Globus pallidus (tissue), 1 donor: ENCODE measurements around the gene SCUBE2.

Experiments used
- DNase-seq: peaks from one replicate; pipeline ENCODE4 v3.0.0-alpha.2; 2015; ENCODE audit warnings: low spot score

The SCUBE2 gene

GRCh38 chr11:9091044-9091922, at the start of gene SCUBE2:
Gene SCUBE2, minus strand, starts transcription at chr11:9091599. Its CDS starts 71 bp downstream, at chr11:9091528.
- no peak for DNase-seq

GRCh38 chr11:9141186-9141585, 49.8 kb upstream of the SCUBE2 start:
- DNase-seq, result no peak

- no peak for DNase-seq
Observed at GRCh38 chr11:9139628-9140357, 48.4 kb upstream of the SCUBE2 start.

- DNase-seq, result no peak
Observed at GRCh38 chr11:9138612-9139579, 47.5 kb upstream of the SCUBE2 start.

- no peak for DNase-seq
Observed at GRCh38 chr11:9138133-9138453, 46.7 kb upstream of the SCUBE2 start.

- DNase-seq, result peak; percentile 55
Observed at GRCh38 chr11:9137293-9138132, 46.1 kb upstream of the SCUBE2 start.

GRCh38 chr11:9136741-9137140, 45.3 kb upstream of the SCUBE2 start:
- no peak for DNase-seq

GRCh38 chr11:9133956-9134355, 42.6 kb upstream of the SCUBE2 start:
- DNase-seq, result no peak

GRCh38 chr11:9132203-9132878, 40.9 kb upstream of the SCUBE2 start:
- no peak for DNase-seq

- DNase-seq, result no peak
Observed at GRCh38 chr11:9130297-9130696, 38.9 kb upstream of the SCUBE2 start.

- DNase-seq, result no peak
Observed at GRCh38 chr11:9126636-9127035, 35.2 kb upstream of the SCUBE2 start.

- no peak for DNase-seq
Observed at GRCh38 chr11:9125185-9125886, 33.9 kb upstream of the SCUBE2 start.

- no peak for DNase-seq
Observed at GRCh38 chr11:9123595-9124304, 32.4 kb upstream of the SCUBE2 start.

GRCh38 chr11:9121469-9121796, 30.0 kb upstream of the SCUBE2 start:
- DNase-seq, result no peak

GRCh38 chr11:9120664-9121468, 29.5 kb upstream of the SCUBE2 start:
- DNase-seq, result no peak

- no peak for DNase-seq
Observed at GRCh38 chr11:9118277-9118676, 26.9 kb upstream of the SCUBE2 start.

- DNase-seq, result no peak
Observed at GRCh38 chr11:9112075-9112474, 20.7 kb upstream of the SCUBE2 start.

GRCh38 chr11:9109858-9110731, 18.7 kb upstream of the SCUBE2 start:
- DNase-seq, result no peak
